ENCODE results near the gene MRPL11.
A peak's percentile ranks its signal among the peaks of the same experiment; 100 is the strongest.

MRPL11 gene

GRCh38 chr11:66438504-66439466 lies at the start of gene MRPL11:
Gene MRPL11, minus strand, starts transcription at chr11:66438848. Its CDS starts 94 bp downstream, at chr11:66438754.
- peak; percentile 99 for DNase-seq

GRCh38 chr11:66484806-66485380 lies 46.2 kb upstream of the MRPL11 start:
- no peak for DNase-seq

- DNase-seq: peak; percentile 98
These were observed 41.7 kb upstream of the MRPL11 start, which contains the start of gene DPP3 for GRCh38 chr11:66480117-66480938. Gene DPP3, plus strand, starts transcription at chr11:66480434. Its CDS starts 1,767 bp downstream, at chr11:66482201.

- no peak for DNase-seq
These were observed 40.9 kb upstream of the MRPL11 start for GRCh38 chr11:66479394-66480116.

- DNase-seq: peak; percentile 62
These were observed 40.2 kb upstream of the MRPL11 start for GRCh38 chr11:66478729-66479393.

- DNase-seq: no peak
These were observed 38.9 kb upstream of the MRPL11 start for GRCh38 chr11:66477263-66478201.

GRCh38 chr11:66476841-66477251 lies 38.2 kb upstream of the MRPL11 start:
- DNase-seq: no peak

GRCh38 chr11:66476173-66476840 lies 37.7 kb upstream of the MRPL11 start:
- no peak for DNase-seq

- DNase-seq: no peak
These were observed 36.9 kb upstream of the MRPL11 start for GRCh38 chr11:66475349-66476172.

- DNase-seq: no peak
These were observed 35.2 kb upstream of the MRPL11 start for GRCh38 chr11:66473608-66474515.

- DNase-seq: no peak
These were observed 34.5 kb upstream of the MRPL11 start for GRCh38 chr11:66473167-66473566.

GRCh38 chr11:66472054-66472453 lies 33.4 kb upstream of the MRPL11 start:
- no peak for DNase-seq

- no peak for DNase-seq
These were observed 32.5 kb upstream of the MRPL11 start for GRCh38 chr11:66471142-66471541.

- DNase-seq: no peak
These were observed 31.4 kb upstream of the MRPL11 start for GRCh38 chr11:66470015-66470414.

GRCh38 chr11:66469441-66469840 lies 30.8 kb upstream of the MRPL11 start:
- no peak for DNase-seq

GRCh38 chr11:66468691-66469090 lies 30.0 kb upstream of the MRPL11 start:
- DNase-seq: no peak

- DNase-seq: peak; percentile 70
These were observed 29.1 kb upstream of the MRPL11 start for GRCh38 chr11:66467756-66468155.
